Keratinocyte (primary cell): ENCODE measurements around the gene QSOX2.

Source experiments
- EZH2 ChIP-seq: IDR thresholded peaks from one replicate; pipeline ENCODE4 v1.6.1; 2012; ENCODE audit warnings: inconsistent platforms, mild to moderate bottlenecking, low read length, moderate library complexity
- TF ChIP-seq, protein P1 (sequence below), 3 experiments: IDR thresholded peaks in 1 of 3; conservative IDR thresholded peaks in 1 of 3; optimal IDR thresholded peaks in 1 of 3; 2 replicates in 2 of 3; 3 replicates in 1 of 3; pipeline versions ENCODE3 to v1.5.1; 2011; ENCODE audit warnings: low read length in 3 of 3, mild to moderate bottlenecking in 3 of 3, moderate library complexity in 2 of 3, control low read depth in 1 of 3, inconsistent platforms in 1 of 3; ENCODE audit not compliant: insufficient read depth in 2 of 3; ENCODE audit errors: extremely low read depth in 1 of 3

GRCh38 chr9:136293476-136294077 is 48.0 kb upstream of the QSOX2 start:
- TF ChIP-seq, protein P1, sequence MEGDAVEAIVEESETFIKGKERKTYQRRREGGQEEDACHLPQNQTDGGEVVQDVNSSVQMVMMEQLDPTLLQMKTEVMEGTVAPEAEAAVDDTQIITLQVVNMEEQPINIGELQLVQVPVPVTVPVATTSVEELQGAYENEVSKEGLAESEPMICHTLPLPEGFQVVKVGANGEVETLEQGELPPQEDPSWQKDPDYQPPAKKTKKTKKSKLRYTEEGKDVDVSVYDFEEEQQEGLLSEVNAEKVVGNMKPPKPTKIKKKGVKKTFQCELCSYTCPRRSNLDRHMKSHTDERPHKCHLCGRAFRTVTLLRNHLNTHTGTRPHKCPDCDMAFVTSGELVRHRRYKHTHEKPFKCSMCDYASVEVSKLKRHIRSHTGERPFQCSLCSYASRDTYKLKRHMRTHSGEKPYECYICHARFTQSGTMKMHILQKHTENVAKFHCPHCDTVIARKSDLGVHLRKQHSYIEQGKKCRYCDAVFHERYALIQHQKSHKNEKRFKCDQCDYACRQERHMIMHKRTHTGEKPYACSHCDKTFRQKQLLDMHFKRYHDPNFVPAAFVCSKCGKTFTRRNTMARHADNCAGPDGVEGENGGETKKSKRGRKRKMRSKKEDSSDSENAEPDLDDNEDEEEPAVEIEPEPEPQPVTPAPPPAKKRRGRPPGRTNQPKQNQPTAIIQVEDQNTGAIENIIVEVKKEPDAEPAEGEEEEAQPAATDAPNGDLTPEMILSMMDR (optimal IDR thresholded peaks at IDR 0.05 in 1 of 3, IDR thresholded peaks at IDR 0.05 in 1 of 3, conservative IDR thresholded peaks at IDR 0.05 in 1 of 3; ENCODE audit: extremely low read depth in 1 of 3, insufficient read depth in 2 of 3, low read length in 3 of 3) = no peak
- TF ChIP-seq EZH2 = no peak
